Measurements from ENCODE around the gene BEGAIN.

DNA sequence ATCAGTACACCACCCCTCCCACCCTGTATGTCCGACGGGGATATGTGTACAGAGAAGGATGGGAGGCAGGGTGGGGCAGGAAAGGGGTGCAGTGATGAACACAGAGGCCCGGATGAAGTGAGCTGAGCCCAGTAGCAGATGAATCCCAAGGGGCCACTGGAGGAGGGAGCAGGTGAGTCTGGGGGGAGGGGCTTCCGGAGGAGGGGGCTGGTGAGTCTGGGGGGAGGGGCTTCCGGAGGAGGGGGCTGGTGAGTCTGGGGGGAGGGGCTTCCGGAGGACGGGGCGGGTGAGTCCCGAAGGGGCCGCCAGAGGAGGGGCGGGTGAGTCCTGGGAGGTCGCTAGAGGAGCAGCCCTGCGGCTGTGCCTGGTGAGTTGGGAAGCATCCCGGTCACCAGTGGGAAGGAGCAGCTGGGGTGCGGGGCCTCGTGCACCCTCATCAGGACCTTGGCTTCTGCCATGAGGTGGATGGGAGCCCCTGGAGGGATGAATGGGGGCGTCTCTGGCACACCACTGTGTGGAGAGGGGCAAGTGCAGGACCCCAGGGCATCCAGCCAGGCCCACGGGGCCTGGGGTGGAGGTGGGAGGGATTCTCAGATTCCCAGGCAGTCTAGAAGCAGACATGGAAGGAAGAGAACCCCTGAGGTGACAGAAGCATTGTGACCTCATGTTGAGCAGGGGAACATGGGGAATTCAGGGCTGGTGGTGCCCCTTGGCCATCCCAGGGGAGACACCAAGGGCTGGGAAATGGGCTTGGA, 14.0 kb downstream of the BEGAIN start:
- TF ChIP-seq POLR2A (IDR thresholded peaks at IDR 0.05) (no peak), CTCF (IDR thresholded peaks at IDR 0.05) (no peak)

Data from thyroid gland (tissue), 4 donors.